Naive thymus-derived CD4-positive, alpha-beta T cell (primary cell): ENCODE results near the gene CIAPIN1. TPM values are rescaled to one million over a fixed set of nuclear protein-coding genes. Genes with fewer than 3 reads are reported as not detected.
"Not testable (repeated sequence)": the region's sequence is repeated elsewhere in the genome, so short reads cannot be mapped to it uniquely, and the experiment has no call there.

Experiments used
- ATAC-seq: fragments of 150-1000 bp; cut with Tn5 transposase; 2 replicates; pipeline ENCODE4 v1.10.0; 2021; ENCODE audit warnings: mild to moderate bottlenecking, moderate library complexity
- CTCF ChIA-PET: fragments of 350-600 bp; sonication (Branson Sonifier 250); formaldehyde crosslinking; loops from one replicate; lab custom pipeline; 2021; ENCODE audit warnings: antibody characterized with exemption; lab: Charles Lee
- POLR2A ChIA-PET: fragments of 350-600 bp; sonication (Branson Sonifier 250); formaldehyde crosslinking; loops from one replicate; lab custom pipeline; 2021; ENCODE audit warnings: antibody characterized with exemption, inconsistent platforms; lab: Charles Lee
- DNase-seq, 9 donors: peaks; one replicate each; pipeline versions ENCODE4 v3.0.0 to v3.0.0-alpha.2; 2020 to 2022; ENCODE audit warnings: mixed read lengths in 1 of 9
- H3K27ac ChIP-seq: one replicate; pipeline ENCODE4 v1.7.0; 2013; ENCODE audit warnings: mild to moderate bottlenecking, low read depth, low read length, moderate library complexity
- H3K27me3 ChIP-seq, 2 donors: one replicate each; pipeline ENCODE4 v1.7.0; 2013; ENCODE audit warnings: low read length in 2 of 2, mild to moderate bottlenecking in 2 of 2, moderate library complexity in 2 of 2; ENCODE audit not compliant: control insufficient read depth in 2 of 2, insufficient read depth in 2 of 2
- H3K36me3 ChIP-seq, 3 experiments: 1 replicate in 2 of 3; 2 replicates in 1 of 3; pipeline ENCODE4 v1.7.0; 2013; ENCODE audit warnings: low read length in 3 of 3, mild to moderate bottlenecking in 3 of 3, moderate library complexity in 1 of 3; ENCODE audit not compliant: insufficient read depth in 3 of 3, control insufficient read depth in 2 of 3
- H3K4me1 ChIP-seq, 2 donors: one replicate each; pipeline ENCODE4 v1.7.0; 2013; ENCODE audit warnings: low read length in 2 of 2, mild to moderate bottlenecking in 2 of 2, moderate library complexity in 1 of 2; ENCODE audit not compliant: control insufficient read depth in 2 of 2, insufficient read depth in 2 of 2
- H3K4me3 ChIP-seq: 2 replicates; pipeline ENCODE4 v1.7.0; 2013; ENCODE audit warnings: mild to moderate bottlenecking, low read length
- H3K9me3 ChIP-seq, 3 experiments: 1 replicate in 2 of 3; 2 replicates in 1 of 3; pipeline ENCODE4 v1.7.0; 2013; ENCODE audit warnings: low read length in 3 of 3; ENCODE audit not compliant: control insufficient read depth in 2 of 3
- H3K27ac Mint-ChIP-seq, 9 donors: one replicate each; pipeline ENCODE4 v1.8.0; 2020 to 2022; ENCODE audit warnings: mixed read lengths in 9 of 9, mild to moderate bottlenecking in 8 of 9, moderate library complexity in 5 of 9, inconsistent platforms in 2 of 9
- H3K27me3 Mint-ChIP-seq, 5 donors: one replicate each; pipeline ENCODE4 v1.8.0; 2021 to 2022; ENCODE audit warnings: mixed read lengths in 5 of 5, mild to moderate bottlenecking in 1 of 5
- H3K36me3 Mint-ChIP-seq, 5 donors: one replicate each; pipeline ENCODE4 v1.8.0; 2020 to 2022; ENCODE audit warnings: mixed read lengths in 5 of 5, mild to moderate bottlenecking in 3 of 5, inconsistent platforms in 1 of 5
- H3K4me1 Mint-ChIP-seq, 7 donors: one replicate each; pipeline ENCODE4 v1.8.0; 2020 to 2022; ENCODE audit warnings: mixed read lengths in 7 of 7, mild to moderate bottlenecking in 3 of 7, inconsistent platforms in 1 of 7
- H3K4me3 Mint-ChIP-seq, 10 donors: one replicate each; pipeline ENCODE4 v1.8.0; 2020 to 2022; ENCODE audit warnings: mild to moderate bottlenecking in 10 of 10, mixed read lengths in 10 of 10, moderate library complexity in 6 of 10, inconsistent platforms in 2 of 10
- H3K9me3 Mint-ChIP-seq, 11 donors: one replicate each; pipeline ENCODE4 v1.8.0; 2020 to 2022; ENCODE audit warnings: mixed read lengths in 11 of 11, mild to moderate bottlenecking in 4 of 11, inconsistent platforms in 1 of 11, moderate library complexity in 1 of 11
- intact Hi-C, 2 donors: fragments of 100-400 bp; cut with micrococcal nuclease; formaldehyde crosslinking; loops; one replicate each; pipeline ENCODE4 v1.15.1; 2023
- polyA plus RNA-seq, 2 donors: library from polyadenylated mRNA; unstranded; fragments of 300-500 nt; fragmentation: Illumina TruSeq; gene quantifications; one replicate each; pipeline ENCODE4 v1.2.3, GENCODE V29; 2021
- total RNA-seq, 6 experiments: library from RNA in 5 of 6; stranded (reverse) in 5 of 6; gene quantifications; 1 replicate in 5 of 6; 2 replicates in 1 of 6; pipeline ENCODE4 v1.2.3 and lab custom pipeline; 2021 to 2026

The CIAPIN1 gene
- total and polyA plus RNA-seq, 7 experiments from 2014 or later = 33.6 to 119 (median 45.7) TPM

- Mint-ChIP-seq H3K36me3 (peaks cover 2 to 21% (median 15%) of the 10 kb centered on the region in 5 donors), H3K27me3 (no peaks in the 10 kb centered on the region), H3K4me3 (peak overlapping the region in 5 of 10 donors; percentile 45 to 92 (median 78)), H3K9me3 (peaks cover 0 to 6% (median under 1%) of the 10 kb centered on the region in 11 donors), H3K27ac (no peak overlapping the region), H3K4me1 (peaks cover 15 to 74% (median 40%) of the 10 kb centered on the region in 7 donors)
- peaks cover 7 to 17% of the 10 kb centered on the region in 2 donors for H3K4me1 ChIP-seq
- no peaks in the 10 kb centered on the region for H3K27me3 ChIP-seq
- ATAC-seq (no peak), DNase-seq (no peak)
- peaks cover 0 to 6% (median 0%) of the 10 kb centered on the region in 3 experiments for H3K9me3 ChIP-seq
- no peak overlapping the region for H3K4me3 ChIP-seq
- peaks cover 0 to 20% (median 0%) of the 10 kb centered on the region in 3 experiments for H3K36me3 ChIP-seq
- POLR2A ChIA-PET = interaction anchor here (0.9 to 6.4 kb wide), 4 partner anchors 12 to 85 kb away, joined by 3 to 95 read pairs (median 4); partner anchors contain the start of gene POLR2C
- H3K27ac ChIP-seq = no peak overlapping the region
- intact Hi-C loops = loop anchor here in 1 of 2 donors (10.0 kb wide), 1 partner anchor 511 kb away; the partner anchor contains the start of gene HERPUD1
- CTCF ChIA-PET = interaction anchor here (3.1 kb wide), 1 partner anchor 28 kb away, joined by 22 read pairs; no protein-coding TSS in a partner anchor
These were observed 1.7 kb downstream of the CIAPIN1 start for GRCh38 chr16:57445510-57445909.

GRCh38 chr16:57444711-57445110 lies 2.5 kb downstream of the CIAPIN1 start:
- ChIA-PET CTCF (interaction anchor here (3.1 kb wide), 1 partner anchor 27 kb away, joined by 22 read pairs; no protein-coding TSS in a partner anchor), POLR2A (interaction anchor here (1.1 to 1.7 kb wide), 3 partner anchors 18 to 86 kb away, joined by 3 to 5 read pairs (median 3); partner anchors contain the start of gene POLR2C)
- no peak for ATAC-seq
- Histone ChIP-seq H3K4me1 (peaks cover 7 to 17% of the 10 kb centered on the region in 2 donors), H3K27me3 (no peaks in the 10 kb centered on the region), H3K36me3 (peaks cover 0 to 28% (median 0%) of the 10 kb centered on the region in 3 experiments), H3K27ac (no peak overlapping the region), H3K4me3 (no peak overlapping the region), H3K9me3 (peaks cover 0 to 12% (median 0%) of the 10 kb centered on the region in 3 experiments)
- Mint-ChIP-seq H3K9me3 (peaks cover 0 to 13% (median 7%) of the 10 kb centered on the region in 11 donors), H3K27ac (peak overlapping the region in 1 of 9 donors; percentile 30), H3K27me3 (no peaks in the 10 kb centered on the region), H3K36me3 (peaks cover 8 to 29% (median 23%) of the 10 kb centered on the region in 5 donors), H3K4me1 (peaks cover 15 to 71% (median 39%) of the 10 kb centered on the region in 7 donors), H3K4me3 (peak overlapping the region in 3 of 10 donors; percentile 23 to 71 (median 39))
- no peak for DNase-seq
- intact Hi-C loops = loop anchor here in 1 of 2 donors (10.0 kb wide), 1 partner anchor 510 kb away; the partner anchor contains the start of gene HERPUD1

- H3K9me3 Mint-ChIP-seq = peaks cover 0 to 15% (median 8%) of the 10 kb centered on the region in 11 donors
- not testable (repeated sequence) for ATAC-seq, H3K4me1 ChIP-seq, H3K27me3 Mint-ChIP-seq, H3K27ac ChIP-seq, H3K27me3 ChIP-seq, H3K4me3 Mint-ChIP-seq, DNase-seq, H3K4me3 ChIP-seq
- POLR2A ChIA-PET = interaction anchor here (1.3 kb wide), 1 partner anchor 22 kb away, joined by 8 read pairs; the partner anchor contains the start of gene POLR2C
- Histone ChIP-seq H3K36me3 (peaks cover 0 to 46% (median 3%) of the 10 kb centered on the region in 3 experiments), H3K9me3 (peaks cover 0 to 12% (median 0%) of the 10 kb centered on the region in 3 experiments)
- H3K36me3 Mint-ChIP-seq = peaks cover 16 to 46% (median 43%) of the 10 kb centered on the region in 5 donors
- peaks cover 0 to 44% (median 18%) of the 10 kb centered on the region in 7 donors for H3K4me1 Mint-ChIP-seq
- intact Hi-C loops = loop anchor here in 1 of 2 donors (10.0 kb wide), 1 partner anchor 506 kb away; the partner anchor contains the start of gene HERPUD1
- CTCF ChIA-PET = interaction anchor here (0.6 kb wide), 1 partner anchor 426 kb away, joined by 4 read pairs; no protein-coding TSS in a partner anchor
- peak overlapping the region in 1 of 9 donors; percentile 58 for H3K27ac Mint-ChIP-seq
These were observed 6.6 kb downstream of the CIAPIN1 start for GRCh38 chr16:57440551-57440950.

- Mint-ChIP-seq H3K4me1 (peaks cover 3 to 42% (median 22%) of the 10 kb centered on the region in 7 donors), H3K36me3 (peaks cover 16 to 49% (median 46%) of the 10 kb centered on the region in 5 donors), H3K9me3 (peaks cover 0 to 15% (median 8%) of the 10 kb centered on the region in 11 donors)
- ATAC-seq, H3K27ac ChIP-seq, H3K4me1 ChIP-seq, H3K27ac Mint-ChIP-seq, H3K4me3 Mint-ChIP-seq, H3K27me3 Mint-ChIP-seq, H3K27me3 ChIP-seq, DNase-seq, H3K4me3 ChIP-seq, CTCF ChIA-PET: not testable (repeated sequence)
- Histone ChIP-seq H3K36me3 (peaks cover 0 to 52% (median 3%) of the 10 kb centered on the region in 3 experiments), H3K9me3 (peaks cover 0 to 12% (median 0%) of the 10 kb centered on the region in 3 experiments)
- intact Hi-C loops = loop anchor here in 1 of 2 donors (10.0 kb wide), 1 partner anchor 505 kb away; the partner anchor contains the start of gene HERPUD1
- POLR2A ChIA-PET = interaction anchor here (1.3 kb wide), 1 partner anchor 394 kb away, joined by 4 read pairs; no protein-coding TSS in a partner anchor
These were observed 7.2 kb downstream of the CIAPIN1 start for GRCh38 chr16:57439947-57440346.

- no peak overlapping the region for H3K4me3 ChIP-seq
- no peaks in the 10 kb centered on the region for H3K27me3 ChIP-seq
- ChIA-PET CTCF (interaction anchor here (0.8 to 1.1 kb wide), 2 partner anchors 14 to 136 kb away, joined by 3 to 4 read pairs; no protein-coding TSS in a partner anchor), POLR2A (interaction anchor here (0.9 kb wide), 2 partner anchors 26 to 136 kb away, joined by 3 read pairs; partner anchors contain the start of gene POLR2C)
- Mint-ChIP-seq H3K27ac (peak overlapping the region in 6 of 9 donors; percentile 43 to 90 (median 78)), H3K4me1 (peaks cover 0 to 48% (median 42%) of the 10 kb centered on the region in 7 donors), H3K36me3 (peaks cover 19 to 58% (median 50%) of the 10 kb centered on the region in 5 donors), H3K27me3 (no peaks in the 10 kb centered on the region), H3K4me3 (peak overlapping the region in 1 of 10 donors; percentile 27), H3K9me3 (peaks cover 0 to 13% (median 8%) of the 10 kb centered on the region in 11 donors)
- DNase-seq (no peak), ATAC-seq (no peak)
- H3K4me1 ChIP-seq = peaks cover 0 to 33% of the 10 kb centered on the region in 2 donors
- intact Hi-C loops = no loop called here
- peaks cover 0 to 10% (median 0%) of the 10 kb centered on the region in 3 experiments for H3K9me3 ChIP-seq
- no peak overlapping the region for H3K27ac ChIP-seq
- H3K36me3 ChIP-seq = peaks cover 17 to 59% (median 18%) of the 10 kb centered on the region in 3 experiments
These were observed 11.3 kb downstream of the CIAPIN1 start for GRCh38 chr16:57435838-57436237.

- Histone ChIP-seq H3K4me1 (peaks cover 0 to 33% of the 10 kb centered on the region in 2 donors), H3K4me3 (no peak overlapping the region), H3K36me3 (peaks cover 22 to 58% (median 25%) of the 10 kb centered on the region in 3 experiments), H3K9me3 (no peaks in the 10 kb centered on the region), H3K27ac (peak overlapping the region; percentile 49), H3K27me3 (no peaks in the 10 kb centered on the region)
- Mint-ChIP-seq H3K4me3 (peak overlapping the region in 9 of 10 donors; percentile 9 to 79 (median 70)), H3K27me3 (no peaks in the 10 kb centered on the region), H3K4me1 (peaks cover 0 to 48% (median 38%) of the 10 kb centered on the region in 7 donors), H3K36me3 (peaks cover 10 to 53% (median 42%) of the 10 kb centered on the region in 5 donors), H3K27ac (peak overlapping the region in 8 of 9 donors; percentile 77 to 93 (median 90)), H3K9me3 (no peaks in the 10 kb centered on the region)
- ChIA-PET POLR2A (interaction anchor here (0.6 to 2.4 kb wide), 5 partner anchors 11 to 33 kb away, joined by 3 to 12 read pairs (median 3); partner anchors contain the start of genes CIAPIN1, COQ9 and POLR2C), CTCF (interaction anchor here (1.2 to 5.5 kb wide), 3 partner anchors 16 to 133 kb away, joined by 3 to 43 read pairs (median 3); no protein-coding TSS in a partner anchor)
- peak; percentile 85 for ATAC-seq
- DNase-seq = peak in 7 of 9 donors; percentile 54 to 86 (median 72)
- intact Hi-C loops = loop anchor here in 1 of 2 donors (1.0 kb wide), 1 partner anchor 13 kb away; the partner anchor contains the start of genes CIAPIN1 and COQ9
These were observed 13.2 kb downstream of the CIAPIN1 start for GRCh38 chr16:57434003-57434402.
